Mesendoderm (in vitro differentiated cells): ENCODE data around the gene AMBP.

Experiments used
- DNase-seq: peaks from one replicate; pipeline ENCODE4 v3.0.0; 2013
- H2AK5ac ChIP-seq: 2 replicates; pipeline ENCODE4 v1.6.1; 2013; ENCODE audit warnings: low read length, inconsistent platforms
- H2BK120ac ChIP-seq: 2 replicates; pipeline ENCODE4 v1.6.1; 2013; ENCODE audit warnings: low read depth, mild to moderate bottlenecking, low read length, moderate library complexity, mixed read lengths
- H2BK15ac ChIP-seq: replicated peaks from 2 replicates; pipeline ENCODE4 v1.6.1; 2013; ENCODE audit warnings: low read depth, mild to moderate bottlenecking, moderate library complexity
- H2BK5ac ChIP-seq: 2 replicates; pipeline ENCODE4 v1.6.1; 2013; ENCODE audit warnings: low read length, inconsistent platforms
- H3K18ac ChIP-seq: 2 replicates; pipeline ENCODE4 v1.6.1; 2013; ENCODE audit warnings: mild to moderate bottlenecking, low read length, mixed read lengths
- H3K23ac ChIP-seq: one replicate; pipeline ENCODE4 v1.6.1; 2013; ENCODE audit warnings: low read length
- H3K27ac ChIP-seq: 2 replicates; pipeline ENCODE4 v1.5.1; 2013; ENCODE audit warnings: low read depth, mild to moderate bottlenecking, inconsistent platforms, low read length, moderate library complexity
- H3K27me3 ChIP-seq: 2 replicates; pipeline ENCODE4 v1.6.1; 2013; ENCODE audit warnings: low read length, control low read depth, mild to moderate bottlenecking, inconsistent platforms; ENCODE audit not compliant: insufficient read depth, poor library complexity
- H3K36me3 ChIP-seq: 2 replicates; pipeline ENCODE4 v1.6.1; 2013; ENCODE audit warnings: low read length, inconsistent platforms; ENCODE audit not compliant: control insufficient read depth, insufficient read depth
- H3K4ac ChIP-seq: one replicate; pipeline ENCODE4 v1.6.1; 2013; ENCODE audit warnings: low read depth, mild to moderate bottlenecking, low read length, moderate library complexity
- H3K4me1 ChIP-seq: 2 replicates; pipeline ENCODE4 v1.6.1; 2013; ENCODE audit warnings: low read depth, low read length, inconsistent platforms; ENCODE audit not compliant: control insufficient read depth
- H3K4me2 ChIP-seq: 2 replicates; pipeline ENCODE4 v1.6.1; 2013; ENCODE audit warnings: low read length
- H3K4me3 ChIP-seq: 2 replicates; pipeline ENCODE4 v1.5.1; 2013; ENCODE audit warnings: mild to moderate bottlenecking, low read length
- H3K56ac ChIP-seq: one replicate; pipeline ENCODE4 v1.6.1; 2013; ENCODE audit warnings: low read length
- H3K79me1 ChIP-seq: 2 replicates; pipeline ENCODE4 v1.6.1; 2013; ENCODE audit warnings: low read length, inconsistent platforms
- H3K79me2 ChIP-seq: 2 replicates; pipeline ENCODE4 v1.6.1; 2013; ENCODE audit warnings: mild to moderate bottlenecking, low read length; ENCODE audit not compliant: control insufficient read depth, insufficient read depth
- H3K9ac ChIP-seq: 2 replicates; pipeline ENCODE4 v1.6.1; 2013; ENCODE audit warnings: low read length, inconsistent platforms
- H4K5ac ChIP-seq: one replicate; pipeline ENCODE4 v1.6.1; 2013; ENCODE audit warnings: low read length
- H4K8ac ChIP-seq: one replicate; pipeline ENCODE4 v1.6.1; 2013; ENCODE audit warnings: low read depth, mild to moderate bottlenecking, control low read depth, low read length, moderate library complexity
- WGBS: extraction: QIAGEN DNeasy Blood & Tissue Kit; methylation state at CpG from one replicate; pipeline ENCODE4 v1.1.7; 2013; ENCODE audit warnings: low lambda C conversion rate, missing lambda C conversion rate; ENCODE audit not compliant: insufficient coverage; ENCODE audit errors: extremely low coverage; 5-methylcytosine and 5-hydroxymethylcytosine counted together

Gene AMBP

DNA sequence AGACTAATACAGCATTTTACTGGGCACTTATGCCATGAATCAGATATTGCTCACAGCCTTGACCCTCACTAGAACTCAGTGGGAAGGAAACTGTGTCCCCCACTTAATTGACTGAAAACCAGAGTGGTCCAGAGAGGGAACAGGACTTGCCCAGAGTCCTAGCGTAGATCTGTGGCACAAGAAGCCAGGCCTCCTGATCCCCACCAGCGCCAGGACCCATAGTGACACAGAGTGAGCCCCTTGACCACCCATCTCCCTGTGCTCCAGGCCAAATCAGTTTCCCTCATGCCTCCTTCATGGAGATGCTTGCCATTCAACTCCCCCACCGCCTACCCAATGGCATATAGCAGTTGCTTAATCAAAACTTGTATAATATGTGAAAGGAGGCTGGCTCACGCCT is 12.7 kb upstream of the AMBP start:
- H3K36me3 ChIP-seq, result no peaks in the 10 kb centered on the region
- no peaks in the 10 kb centered on the region for H3K27me3 ChIP-seq
- H4K5ac ChIP-seq, result no peak overlapping the region
- no peaks in the 10 kb centered on the region for H3K79me2 ChIP-seq
- no peak overlapping the region for H3K56ac ChIP-seq
- H2BK5ac ChIP-seq, result no peak overlapping the region
- DNase-seq, result no peak
- no peak overlapping the region for H3K4me2 ChIP-seq
- H2AK5ac ChIP-seq, result no peak overlapping the region
- H3K79me1 ChIP-seq, result no peaks in the 10 kb centered on the region
- H3K4ac ChIP-seq, result no peak overlapping the region
- H2BK15ac ChIP-seq, result no peak overlapping the region
- H3K4me1 ChIP-seq, result no peaks in the 10 kb centered on the region
- no peak overlapping the region for H2BK120ac ChIP-seq
- H3K27ac ChIP-seq, result no peak overlapping the region
- no peak overlapping the region for H3K9ac ChIP-seq
- no peak overlapping the region for H4K8ac ChIP-seq
- no CpG with 5 or more reads among the region's 4 CpGs for WGBS
- no peak overlapping the region for H3K18ac ChIP-seq
- H3K4me3 ChIP-seq, result no peak overlapping the region
- no peak overlapping the region for H3K23ac ChIP-seq

DNA sequence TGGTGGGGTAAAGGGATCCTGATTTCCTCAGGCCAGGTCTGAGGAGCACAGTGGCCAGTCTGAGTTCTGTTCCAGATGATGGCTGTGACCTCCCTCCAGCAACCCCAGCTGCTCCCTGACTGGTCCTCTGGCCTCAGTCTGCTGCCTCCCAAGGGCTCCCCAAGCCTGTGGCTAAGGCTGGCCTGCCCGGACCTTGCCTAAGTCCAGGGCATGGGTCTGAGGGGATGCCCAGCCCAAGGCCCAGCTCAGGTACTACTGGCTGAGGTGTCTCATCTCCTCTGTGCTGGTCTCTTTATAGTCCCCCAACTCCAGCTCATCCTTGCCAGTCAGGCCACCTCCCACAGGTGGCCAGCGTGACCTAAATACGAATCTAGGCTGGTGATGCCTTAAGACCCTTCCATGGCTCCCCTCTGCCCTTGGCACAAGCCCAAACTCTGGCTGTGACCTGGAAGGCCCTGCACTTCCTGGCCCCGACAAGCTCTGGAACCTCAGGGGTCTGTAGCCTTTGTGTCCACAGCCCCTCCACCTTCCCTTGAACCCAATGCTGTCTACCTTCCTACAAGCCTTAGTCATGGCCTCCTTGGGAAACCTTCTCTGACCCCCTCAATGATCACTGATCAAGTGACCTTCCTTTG is 11.2 kb upstream of the AMBP start:
- no peak overlapping the region for H2BK5ac ChIP-seq
- H3K23ac ChIP-seq, result no peak overlapping the region
- H3K4me3 ChIP-seq, result no peak overlapping the region
- no peak overlapping the region for H3K9ac ChIP-seq
- no peak overlapping the region for H3K27ac ChIP-seq
- no peak overlapping the region for H3K56ac ChIP-seq
- H3K27me3 ChIP-seq, result no peaks in the 10 kb centered on the region
- H3K79me2 ChIP-seq, result no peaks in the 10 kb centered on the region
- no peak overlapping the region for H4K8ac ChIP-seq
- no peak for DNase-seq
- no peak overlapping the region for H2BK120ac ChIP-seq
- WGBS, result no CpG with 5 or more reads among the region's 4 CpGs
- no peak overlapping the region for H2AK5ac ChIP-seq
- no peak overlapping the region for H3K4ac ChIP-seq
- no peaks in the 10 kb centered on the region for H3K4me1 ChIP-seq
- no peak overlapping the region for H4K5ac ChIP-seq
- no peak overlapping the region for H3K18ac ChIP-seq
- no peaks in the 10 kb centered on the region for H3K36me3 ChIP-seq
- H3K4me2 ChIP-seq, result no peak overlapping the region
- no peak overlapping the region for H2BK15ac ChIP-seq
- H3K79me1 ChIP-seq, result no peaks in the 10 kb centered on the region

DNA sequence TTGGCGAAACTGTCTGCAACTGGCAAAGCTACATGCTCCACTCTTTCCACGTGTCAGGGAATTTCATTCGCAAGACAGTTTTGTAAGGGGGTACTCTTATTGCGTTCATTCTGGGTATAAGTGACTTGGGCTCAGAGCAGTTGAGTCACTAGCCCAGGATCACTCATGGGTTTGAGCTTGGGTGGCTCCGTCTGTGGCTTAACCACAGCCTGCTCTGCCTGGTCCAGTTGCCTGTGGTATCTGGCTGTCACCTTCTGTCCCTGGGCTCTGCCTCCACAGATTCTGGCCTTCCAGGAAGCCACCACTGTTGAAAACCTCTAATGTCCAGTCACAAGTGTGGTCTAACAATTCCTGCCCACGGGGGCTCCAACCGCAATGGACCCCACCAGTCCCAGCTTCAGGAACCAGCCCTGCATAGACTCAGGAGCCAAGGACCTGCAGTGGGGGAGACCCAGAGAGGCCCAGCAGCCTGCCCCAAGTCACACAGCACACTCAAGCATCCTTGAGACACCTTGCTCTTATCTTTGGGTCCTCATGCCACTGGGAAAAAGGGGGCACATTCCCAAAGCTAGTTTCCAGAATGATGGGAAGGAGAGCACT is 10.6 kb upstream of the AMBP start:
- WGBS, result no CpG with 5 or more reads among the region's 7 CpGs

DNA sequence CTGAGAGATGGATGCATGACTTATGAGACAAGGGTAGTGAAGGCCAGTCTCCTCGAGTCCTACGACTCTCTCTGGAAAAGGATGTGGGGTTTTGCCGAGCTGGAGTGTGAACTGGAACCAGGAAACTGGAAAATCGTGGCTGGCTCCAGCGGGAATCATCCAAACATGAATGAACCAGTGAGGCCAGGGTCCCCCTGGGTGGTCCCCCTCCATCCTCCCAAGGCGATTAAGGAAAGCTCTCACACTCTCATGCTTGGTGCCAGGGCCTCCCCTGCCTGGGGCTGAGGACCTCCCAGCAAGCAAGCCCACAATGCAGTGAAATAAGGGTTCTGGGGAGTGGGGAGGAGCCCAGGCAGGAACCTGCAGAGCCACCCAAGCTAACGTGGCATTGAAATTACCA is 9.6 kb upstream of the AMBP start:
- Histone ChIP-seq H3K9ac (no peak overlapping the region), H3K36me3 (no peaks in the 10 kb centered on the region), H3K56ac (no peak overlapping the region), H3K23ac (no peak overlapping the region), H3K27me3 (no peaks in the 10 kb centered on the region), H2BK120ac (no peak overlapping the region), H3K4me2 (no peak overlapping the region), H4K5ac (no peak overlapping the region), H2BK15ac (no peak overlapping the region), H3K79me2 (no peaks in the 10 kb centered on the region), H3K4me3 (no peak overlapping the region), H3K4me1 (no peaks in the 10 kb centered on the region), H2AK5ac (no peak overlapping the region), H3K4ac (no peak overlapping the region), H2BK5ac (no peak overlapping the region), H3K79me1 (no peaks in the 10 kb centered on the region), H3K27ac (no peak overlapping the region), H4K8ac (no peak overlapping the region), H3K18ac (no peak overlapping the region)
- DNase-seq, result no peak
- WGBS, result no CpG with 5 or more reads among the region's 7 CpGs

More for the DNA sequence above, 10.6 kb upstream of the AMBP start:
- Histone ChIP-seq H3K4ac (no peak overlapping the region), H3K27ac (no peak overlapping the region), H3K79me2 (no peaks in the 10 kb centered on the region), H3K79me1 (no peaks in the 10 kb centered on the region), H3K4me1 (no peaks in the 10 kb centered on the region), H3K4me3 (no peak overlapping the region), H3K9ac (no peak overlapping the region), H4K5ac (no peak overlapping the region), H4K8ac (no peak overlapping the region), H3K23ac (no peak overlapping the region), H2AK5ac (no peak overlapping the region), H3K56ac (no peak overlapping the region), H3K18ac (no peak overlapping the region), H2BK15ac (no peak overlapping the region), H3K4me2 (no peak overlapping the region), H2BK5ac (no peak overlapping the region), H2BK120ac (no peak overlapping the region), H3K36me3 (no peaks in the 10 kb centered on the region), H3K27me3 (no peaks in the 10 kb centered on the region)
- DNase-seq, result no peak

DNA sequence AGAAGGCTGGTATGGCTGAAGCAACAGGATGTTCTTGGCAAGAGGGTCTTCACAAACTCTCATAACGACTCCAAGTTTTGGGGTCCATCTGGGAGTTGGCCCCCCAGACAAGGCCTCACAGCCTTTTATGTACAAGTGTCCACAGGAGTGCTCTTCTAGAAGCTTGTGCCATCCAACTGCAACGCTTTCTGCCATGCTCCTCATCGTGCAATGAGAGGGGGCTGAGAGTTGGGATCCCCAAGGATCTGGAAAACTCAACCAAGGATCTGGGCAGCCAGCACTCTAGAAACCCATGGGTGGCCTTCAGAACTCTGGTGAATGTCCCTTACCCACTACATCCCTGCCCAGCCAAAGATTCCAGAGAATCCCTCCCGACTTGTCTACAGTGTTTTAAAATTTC is 8.5 kb upstream of the AMBP start:
- DNase-seq, result no peak
- H3K9ac ChIP-seq, result no peak overlapping the region
- no peak overlapping the region for H3K18ac ChIP-seq
- H2AK5ac ChIP-seq, result no peak overlapping the region
- no CpG with 5 or more reads among the region's 4 CpGs for WGBS
- no peaks in the 10 kb centered on the region for H3K79me2 ChIP-seq
- H3K27ac ChIP-seq, result no peak overlapping the region
- H4K8ac ChIP-seq, result no peak overlapping the region
- no peak overlapping the region for H2BK15ac ChIP-seq
- H2BK120ac ChIP-seq, result no peak overlapping the region
- no peaks in the 10 kb centered on the region for H3K36me3 ChIP-seq
- no peak overlapping the region for H3K4ac ChIP-seq
- H2BK5ac ChIP-seq, result no peak overlapping the region
- H3K4me3 ChIP-seq, result no peak overlapping the region
- no peaks in the 10 kb centered on the region for H3K27me3 ChIP-seq
- no peak overlapping the region for H3K4me2 ChIP-seq
- no peak overlapping the region for H4K5ac ChIP-seq
- H3K23ac ChIP-seq, result no peak overlapping the region
- H3K79me1 ChIP-seq, result no peaks in the 10 kb centered on the region
- H3K56ac ChIP-seq, result no peak overlapping the region
- H3K4me1 ChIP-seq, result no peaks in the 10 kb centered on the region

DNA sequence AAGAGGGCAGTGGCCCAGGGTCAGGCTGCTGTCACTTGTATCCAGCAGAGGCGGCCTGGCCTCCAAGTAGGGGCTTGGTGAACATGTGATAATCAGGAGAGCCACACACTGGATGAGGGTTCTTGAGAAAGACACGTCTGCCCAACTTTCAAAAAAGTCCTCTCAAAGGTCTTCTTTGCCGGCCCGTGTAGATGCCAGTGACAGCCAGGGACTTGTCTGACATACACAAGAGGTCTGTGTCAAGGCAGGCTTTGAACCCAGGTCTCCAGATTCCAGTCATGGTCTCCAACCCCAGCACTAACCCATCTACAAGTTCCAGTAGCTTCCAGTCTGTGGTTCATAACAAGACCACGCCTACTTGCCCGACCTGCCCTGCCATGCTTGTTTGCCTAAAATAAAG is 7.9 kb upstream of the AMBP start:
- Histone ChIP-seq H3K27ac (no peak overlapping the region), H3K56ac (no peak overlapping the region), H3K27me3 (no peaks in the 10 kb centered on the region), H3K4me2 (no peak overlapping the region), H2BK120ac (no peak overlapping the region), H2AK5ac (no peak overlapping the region), H3K36me3 (no peaks in the 10 kb centered on the region), H3K79me2 (no peaks in the 10 kb centered on the region), H3K18ac (no peak overlapping the region), H4K5ac (no peak overlapping the region), H2BK15ac (no peak overlapping the region), H3K4me1 (no peaks in the 10 kb centered on the region), H3K4me3 (no peak overlapping the region), H3K23ac (no peak overlapping the region), H3K9ac (no peak overlapping the region), H3K4ac (no peak overlapping the region), H2BK5ac (no peak overlapping the region), H3K79me1 (no peaks in the 10 kb centered on the region), H4K8ac (no peak overlapping the region)
- no CpG with 5 or more reads among the region's 6 CpGs for WGBS
- DNase-seq, result no peak
